Esophagus mucosa (tissue), 1 donor: ENCODE measurements around the gene CACNG4. TPM values are rescaled to one million over a fixed set of nuclear protein-coding genes. Genes with fewer than 3 reads are reported as not detected.

ENCODE experiments used
- ATAC-seq: fragments of 200-7000 bp; cut with Tn5 transposase; one replicate; pipeline ENCODE4 v1.9.1; 2020
- total RNA-seq: library from RNA; stranded (reverse); gene quantifications from one replicate; pipeline ENCODE4 v1.2.4, GENCODE V29; 2023
- donor health status: DM: yes; HTN: yes; CAD: no.

CACNG4 gene
- total RNA-seq, 1 donor from 2014 or later = 0.08 TPM

DNA sequence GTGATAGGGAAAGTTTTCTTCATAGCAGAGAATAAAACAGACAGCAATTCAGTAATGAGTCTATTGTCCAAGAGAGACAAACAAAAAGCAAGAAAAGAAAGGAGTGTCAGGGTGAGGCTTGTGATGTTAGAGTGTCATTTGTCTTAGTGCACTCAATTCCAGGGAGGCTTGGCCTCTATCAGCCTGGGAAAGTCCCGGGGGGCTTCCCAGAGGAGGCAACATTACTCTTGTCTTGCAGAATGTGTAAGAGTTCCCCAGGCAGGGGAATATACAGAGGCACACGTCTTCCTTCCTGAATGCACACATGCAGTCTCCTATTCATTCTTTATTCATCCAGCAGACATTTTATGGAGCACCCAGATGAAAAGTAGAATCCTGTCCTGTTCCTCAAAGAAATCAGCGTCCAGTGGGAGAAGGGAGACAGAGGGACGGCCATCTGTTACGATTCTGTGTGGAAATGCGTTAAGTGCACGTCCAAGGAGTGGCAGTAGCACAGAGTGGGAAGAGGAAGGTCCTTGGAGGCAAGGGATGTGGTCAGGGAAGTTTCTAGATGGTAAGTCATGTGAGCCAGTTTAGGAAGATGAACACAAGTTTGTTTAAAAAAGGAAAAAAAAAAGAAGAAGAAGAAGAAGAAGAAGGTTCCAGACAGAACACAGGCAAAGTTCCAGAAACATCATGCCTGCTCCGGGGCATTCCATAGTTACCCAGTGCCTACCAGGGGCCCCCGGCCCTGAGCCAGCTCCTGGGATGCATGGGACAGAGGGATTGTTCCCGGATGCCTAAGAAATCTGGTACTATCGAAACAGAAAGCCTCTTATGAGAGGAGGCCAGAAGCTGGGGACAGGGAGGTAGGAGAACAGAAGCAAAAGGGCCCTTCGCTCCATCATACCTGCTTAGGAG is 21.1 kb downstream of the CACNG4 start:
- ATAC-seq = no peak

GRCh38 chr17:66986659-66987058 is 22.2 kb downstream of the CACNG4 start:
- ATAC-seq = no peak

DNA sequence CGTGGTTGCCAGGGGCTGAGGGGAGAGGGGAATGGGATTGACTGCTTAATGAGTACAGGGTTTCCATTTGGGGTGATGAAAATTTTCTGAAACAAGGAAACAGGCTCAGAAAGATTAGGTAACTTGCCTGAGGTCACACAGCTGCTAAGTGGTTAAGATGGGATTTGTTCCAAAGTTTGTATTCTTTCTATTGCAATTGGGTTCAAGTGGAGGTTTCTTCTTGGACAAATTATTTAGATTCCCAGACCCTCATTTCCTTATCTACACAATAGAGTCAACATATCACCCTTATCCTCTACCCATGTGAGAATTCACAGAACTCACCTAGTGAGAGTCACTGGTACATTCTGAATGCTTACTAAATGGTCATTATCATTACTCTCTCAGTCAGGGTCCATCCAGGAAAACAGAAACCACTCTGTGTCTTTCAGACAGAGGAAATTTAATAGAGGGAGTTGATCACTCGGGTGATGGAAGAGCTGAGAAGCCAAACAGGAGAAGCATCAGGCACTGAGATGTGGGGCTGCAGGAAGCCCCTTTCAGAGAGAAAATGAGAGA is 22.6 kb downstream of the CACNG4 start:
- no peak for ATAC-seq

- no peak for ATAC-seq
Observed at GRCh38 chr17:66988069-66988798, 23.7 kb downstream of the CACNG4 start.

DNA sequence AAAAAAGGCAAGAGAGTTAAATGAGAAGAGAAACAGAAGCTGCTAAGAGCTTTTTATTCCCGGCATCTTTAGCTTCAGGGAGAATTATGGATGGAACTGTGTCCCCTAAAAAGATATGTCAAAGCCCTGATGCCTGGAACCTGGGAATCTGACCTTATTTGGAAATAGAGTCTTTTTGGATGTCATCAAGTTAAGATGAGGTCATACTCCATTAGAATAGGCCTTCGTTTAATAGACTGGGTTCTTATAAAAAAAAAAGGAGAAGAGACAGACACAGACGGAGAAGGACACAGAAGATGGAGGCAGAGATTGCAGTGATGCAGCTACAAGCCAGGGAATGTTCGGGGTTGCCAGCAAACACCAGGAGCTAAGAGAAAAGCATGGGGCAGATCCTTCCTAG is 24.6 kb downstream of the CACNG4 start:
- no peak for ATAC-seq

DNA sequence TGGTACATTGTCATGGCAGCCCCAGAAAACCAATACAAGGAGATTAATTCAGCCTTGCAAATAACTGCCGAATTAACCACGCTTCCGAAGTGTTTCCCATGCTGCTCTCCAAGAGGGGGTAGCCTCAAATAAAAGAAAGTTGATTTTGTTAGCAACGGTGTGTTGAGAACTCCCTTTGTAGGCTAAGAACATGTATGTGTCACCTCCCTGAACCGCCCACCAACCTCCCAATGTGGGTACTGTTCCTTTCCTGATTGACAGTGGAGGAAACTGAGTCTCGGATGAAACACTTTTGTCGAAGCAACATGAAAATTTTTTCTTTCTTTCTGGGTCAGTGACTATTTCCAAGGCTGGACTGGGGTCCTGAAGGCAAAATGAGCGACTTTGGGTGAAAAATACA is 25.1 kb downstream of the CACNG4 start:
- ATAC-seq = no peak

- ATAC-seq = no peak
Observed at GRCh38 chr17:66990047-66990446, 25.5 kb downstream of the CACNG4 start.

DNA sequence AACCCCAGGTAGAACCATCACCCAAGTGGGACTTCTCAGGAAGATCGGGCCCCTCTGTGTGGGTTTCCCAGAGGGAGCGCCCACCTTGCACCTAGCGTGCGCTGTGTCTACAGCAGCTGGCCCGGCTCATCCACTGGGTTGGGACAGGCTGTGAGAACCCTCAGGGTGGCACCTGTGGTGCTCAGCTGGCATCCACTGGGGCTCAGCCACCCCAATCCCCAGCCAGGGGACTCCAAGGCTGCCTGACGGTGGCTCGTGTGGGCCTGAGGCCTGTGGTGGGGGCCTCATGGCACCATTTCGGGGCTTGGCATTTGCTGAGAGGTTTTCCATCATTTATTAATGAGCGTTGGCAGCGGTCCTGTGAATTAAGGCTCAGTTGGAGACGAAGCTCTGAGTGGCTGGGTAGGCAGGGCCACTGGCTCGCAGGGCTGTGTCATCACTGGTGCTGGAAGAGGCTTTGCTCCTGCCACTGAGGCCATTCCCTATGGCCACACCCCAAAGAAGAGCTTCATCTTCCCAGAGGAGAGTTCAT is 28.5 kb downstream of the CACNG4 start:
- ATAC-seq = no peak

DNA sequence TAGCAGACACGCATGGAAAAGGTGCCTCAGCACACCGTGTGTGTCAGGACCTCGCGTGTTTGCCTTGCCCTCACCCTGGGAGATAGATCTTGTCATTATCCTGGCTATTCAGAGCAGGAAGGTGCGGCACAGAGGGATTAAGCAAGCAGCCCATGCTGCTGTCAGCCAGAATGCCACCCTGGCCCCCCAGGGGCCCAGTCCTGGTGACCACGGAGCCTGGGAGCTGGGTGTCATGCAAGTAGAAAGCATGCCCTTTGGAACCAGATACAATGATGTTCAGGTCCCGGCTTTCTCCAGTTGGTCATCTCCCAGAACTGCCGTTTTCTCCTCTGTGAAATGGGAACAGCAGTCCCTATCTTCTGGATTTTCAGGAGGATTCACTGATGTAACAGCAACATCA is 29.9 kb downstream of the CACNG4 start:
- ATAC-seq = no peak

DNA sequence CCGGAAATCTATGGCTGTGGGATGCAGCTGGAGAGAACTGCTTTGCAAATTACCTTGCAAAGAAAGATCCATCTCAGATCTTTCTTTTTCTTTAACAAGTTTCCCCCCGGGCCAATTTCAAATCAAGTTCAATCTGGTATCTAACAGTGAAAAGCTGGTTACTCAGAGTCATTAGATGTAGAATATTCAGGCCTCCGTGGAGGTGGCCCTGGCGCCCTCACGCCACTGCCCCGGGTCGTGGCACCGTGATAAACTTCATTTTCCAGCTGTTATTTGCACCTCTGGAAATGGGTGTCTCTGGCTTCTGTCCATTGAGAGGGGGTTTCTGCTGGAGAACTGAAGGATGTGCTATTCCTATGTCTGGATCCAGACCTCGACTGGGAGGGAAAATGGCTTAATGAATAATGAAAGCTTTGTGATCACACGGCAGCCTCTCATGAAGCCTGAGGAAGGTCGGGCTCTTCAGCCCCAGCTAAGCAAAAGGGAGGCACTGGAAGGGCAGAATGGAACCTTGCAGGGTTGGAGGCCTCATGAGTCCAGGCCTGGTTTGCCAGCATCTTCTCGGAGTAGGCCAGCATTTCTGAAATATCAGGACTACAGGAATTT is 30.5 kb downstream of the CACNG4 start:
- ATAC-seq = no peak

DNA sequence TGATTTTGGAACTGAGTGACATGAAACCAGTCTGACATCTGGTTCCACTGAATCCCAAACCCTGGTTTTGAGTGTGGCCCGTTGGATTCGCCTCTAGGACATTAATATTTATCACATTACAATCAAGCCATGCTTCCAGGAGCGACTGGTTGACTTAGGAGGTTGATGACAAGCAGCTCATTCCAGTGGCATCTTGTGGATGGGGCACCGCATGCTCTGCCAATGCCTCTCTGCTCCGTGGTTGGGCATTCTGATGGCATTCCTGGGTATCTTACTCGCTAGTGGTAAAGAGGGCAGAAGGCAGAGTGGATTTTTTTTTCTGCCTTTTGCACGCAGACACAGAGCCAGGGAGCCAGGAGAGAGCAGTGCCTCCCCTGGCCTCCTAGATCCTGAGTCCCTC is 31.4 kb downstream of the CACNG4 start:
- ATAC-seq = no peak

GRCh38 chr17:66996926-66997325 is 32.4 kb downstream of the CACNG4 start:
- ATAC-seq = no peak

GRCh38 chr17:67003231-67003630 is 38.7 kb downstream of the CACNG4 start:
- ATAC-seq = no peak

- ATAC-seq = no peak
Observed at GRCh38 chr17:67004181-67004580, 39.7 kb downstream of the CACNG4 start.

- no peak for ATAC-seq
Observed at GRCh38 chr17:67007266-67007665, 42.8 kb downstream of the CACNG4 start.

DNA sequence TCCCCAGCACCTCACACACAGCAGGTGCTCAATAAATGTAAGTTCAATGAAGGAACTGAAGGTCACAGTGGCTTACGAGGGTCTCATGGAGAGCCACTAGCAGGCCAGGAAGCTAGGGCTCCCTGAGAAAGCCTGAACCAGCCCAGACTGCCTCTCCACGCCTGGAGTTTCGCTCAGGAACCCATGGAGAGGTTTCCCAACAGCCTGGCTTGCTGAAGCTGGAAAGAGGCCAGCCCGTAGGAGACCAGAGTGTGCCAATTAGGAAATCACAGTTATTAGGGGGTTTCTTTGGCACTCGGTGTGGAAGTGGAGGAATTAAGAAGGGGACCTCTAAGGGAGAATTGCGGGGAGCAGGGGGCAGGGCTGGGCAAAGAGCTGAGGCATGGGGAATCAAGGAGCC is 43.6 kb downstream of the CACNG4 start:
- ATAC-seq = no peak

DNA sequence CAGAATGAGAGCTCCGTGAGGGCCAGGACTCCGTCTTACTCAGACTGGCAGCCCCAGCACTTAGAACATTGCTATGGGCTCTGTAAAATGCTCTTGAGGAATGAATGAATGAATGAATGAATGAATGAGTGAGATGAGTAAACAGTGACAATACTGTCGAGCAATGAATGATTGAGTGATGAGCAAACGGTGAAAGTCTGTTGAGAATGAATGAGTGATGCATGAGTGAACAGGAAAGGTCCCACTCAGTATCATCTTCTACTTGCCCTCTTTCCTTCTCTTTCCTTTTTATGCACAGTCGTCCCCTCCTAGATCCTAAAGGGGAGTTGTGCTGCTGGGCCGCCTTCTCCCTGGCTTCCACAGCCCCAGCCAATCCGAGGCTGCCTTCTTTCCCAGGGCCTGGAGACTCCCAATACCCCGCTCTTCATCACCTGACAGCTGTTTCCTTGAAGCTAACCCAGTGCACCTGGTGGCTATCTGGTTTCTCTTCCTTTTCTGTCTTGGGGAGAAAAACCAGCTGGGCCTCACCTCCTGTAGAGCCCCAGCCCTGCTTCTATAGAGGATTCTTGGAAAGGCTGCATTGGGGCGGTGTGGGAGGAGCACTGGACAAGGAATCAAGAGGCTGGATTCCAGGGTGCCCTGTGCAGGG is 47.1 kb downstream of the CACNG4 start:
- no peak for ATAC-seq

GRCh38 chr17:67013891-67014290 is 49.4 kb downstream of the CACNG4 start:
- no peak for ATAC-seq

GRCh38 chr17:67015001-67015400 is 50.5 kb downstream of the CACNG4 start:
- ATAC-seq = no peak

- no peak for ATAC-seq
Observed at GRCh38 chr17:67016039-67016762, 51.7 kb downstream of the CACNG4 start.

- ATAC-seq = no peak
Observed at GRCh38 chr17:67017910-67018309, 53.4 kb downstream of the CACNG4 start.
